NCI-H82 treated with DMSO at 0.1 percent for 48 hours (cell line): ENCODE data around the gene CD82.
"Not testable (repeated sequence)": the region's sequence is repeated elsewhere in the genome, so short reads cannot be mapped to it uniquely, and the experiment has no call there.

Source experiments
- DNase-seq: peaks from one replicate; lab custom pipeline; 2025; ENCODE audit not compliant: unreplicated experiment; lab: John Stamatoyannopoulos, UW

Gene CD82

DNA sequence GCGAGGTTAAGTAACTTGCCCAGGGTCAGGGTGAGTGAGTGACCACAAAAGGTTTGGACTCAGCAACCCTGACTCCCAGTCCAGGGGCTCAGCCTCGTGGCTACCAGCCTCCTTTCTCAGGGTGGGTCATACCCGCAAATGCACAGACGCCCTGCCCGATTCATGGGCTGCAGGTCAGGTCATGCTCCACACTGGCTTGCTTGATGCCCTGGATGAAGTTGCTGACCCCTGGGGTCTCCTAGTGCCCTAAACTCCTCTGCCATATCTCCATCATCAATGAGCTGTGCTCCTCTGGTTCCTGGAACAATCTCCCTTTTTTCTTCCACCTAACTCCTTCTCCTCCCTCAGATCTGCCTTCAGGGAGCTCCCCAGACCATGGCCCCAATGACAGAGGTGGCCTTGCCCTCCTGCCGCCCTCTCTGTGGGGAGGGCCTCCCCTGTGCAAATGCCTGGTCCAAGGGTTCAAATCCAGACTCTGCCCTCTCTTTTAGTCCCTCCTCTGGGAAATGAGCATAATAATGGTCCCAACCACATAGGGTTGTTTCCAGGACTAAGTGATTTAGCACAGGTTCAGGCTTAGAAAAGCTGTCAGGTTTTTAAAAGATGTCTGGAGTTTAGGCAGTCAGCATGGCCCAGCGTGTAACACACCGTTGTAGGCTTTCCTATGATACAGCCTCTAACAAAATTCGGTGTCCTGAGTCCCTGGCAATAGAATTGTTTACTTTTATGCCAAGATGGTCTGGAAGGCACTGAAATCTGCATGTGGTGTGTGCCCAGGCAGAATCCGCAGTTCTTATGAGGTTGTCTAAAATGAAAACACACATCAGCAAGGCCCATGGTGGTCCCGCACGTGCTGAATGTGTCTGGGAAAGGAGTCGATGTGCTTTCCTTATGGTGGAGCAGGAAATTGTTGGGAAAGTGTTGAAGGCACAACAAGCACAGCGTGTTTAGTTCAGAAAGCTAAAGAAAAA, 63.6 kb downstream of the CD82 start:
- DNase-seq, result no peak

DNA sequence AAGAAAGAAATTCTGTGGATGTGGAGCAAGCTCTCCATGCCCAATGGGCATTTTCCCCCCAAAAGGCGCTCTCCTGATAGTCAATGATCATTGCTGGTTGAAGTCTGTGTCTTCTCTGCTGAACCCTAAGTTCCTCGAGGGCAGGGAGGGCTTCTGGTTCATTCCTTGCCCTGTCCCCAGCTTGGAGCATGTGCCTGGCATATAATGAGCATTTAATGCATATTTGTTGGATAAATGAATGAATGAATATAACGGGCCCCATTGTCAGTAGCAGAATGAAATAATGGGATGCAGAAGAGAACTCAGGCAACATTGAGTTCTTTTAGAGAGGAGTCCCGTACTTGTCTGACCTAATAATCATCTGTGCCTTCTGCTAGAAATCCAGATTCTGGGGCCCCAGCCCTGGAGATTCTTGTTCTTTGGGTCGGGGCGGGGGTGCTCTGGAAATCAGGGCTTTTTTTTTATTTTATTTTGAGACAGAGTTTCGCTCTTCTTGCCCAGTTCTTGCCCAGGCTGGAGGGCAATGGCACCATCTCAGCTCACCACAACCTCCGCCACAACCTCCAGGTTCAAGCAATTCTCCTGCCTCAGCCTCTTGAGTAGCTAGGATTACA, 64.4 kb downstream of the CD82 start:
- DNase-seq, result no peak

DNA sequence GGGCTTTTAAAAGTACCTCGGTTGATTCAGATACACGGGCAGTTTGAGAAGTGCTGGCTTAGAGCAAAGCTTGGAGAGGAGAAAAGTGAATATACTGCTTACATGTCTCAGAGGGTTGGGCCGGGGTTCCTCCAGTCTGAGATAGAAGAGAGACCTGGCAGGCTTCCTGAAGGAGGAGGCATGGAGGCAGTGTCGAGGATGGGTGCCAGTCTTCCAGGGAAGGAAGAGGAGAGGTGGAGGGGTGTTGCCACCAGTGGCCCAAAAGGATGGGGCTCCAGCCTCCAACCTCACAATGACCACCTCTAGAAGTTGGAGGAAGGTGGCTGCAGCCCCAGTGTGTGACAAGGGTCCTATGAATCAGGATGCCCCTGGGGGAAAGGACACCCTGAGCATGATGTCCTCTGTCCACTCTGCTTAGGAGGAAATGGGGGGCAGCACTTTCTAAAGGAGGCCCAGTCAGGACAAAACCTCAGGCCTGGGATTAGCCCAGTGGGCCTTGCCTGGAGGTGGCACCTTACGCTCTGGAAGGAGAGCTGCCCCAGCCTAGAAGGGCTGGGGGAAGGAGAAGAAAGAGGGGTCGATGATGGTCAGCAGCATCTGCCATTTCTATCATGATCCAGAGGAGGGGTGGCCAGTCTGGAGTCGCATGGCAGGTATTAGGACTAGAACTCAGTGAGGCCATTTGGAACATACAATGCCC, 65.2 kb downstream of the CD82 start:
- no peak for DNase-seq

GRCh38 chr11:44631831-44632230, 66.4 kb downstream of the CD82 start:
- no peak for DNase-seq

DNA sequence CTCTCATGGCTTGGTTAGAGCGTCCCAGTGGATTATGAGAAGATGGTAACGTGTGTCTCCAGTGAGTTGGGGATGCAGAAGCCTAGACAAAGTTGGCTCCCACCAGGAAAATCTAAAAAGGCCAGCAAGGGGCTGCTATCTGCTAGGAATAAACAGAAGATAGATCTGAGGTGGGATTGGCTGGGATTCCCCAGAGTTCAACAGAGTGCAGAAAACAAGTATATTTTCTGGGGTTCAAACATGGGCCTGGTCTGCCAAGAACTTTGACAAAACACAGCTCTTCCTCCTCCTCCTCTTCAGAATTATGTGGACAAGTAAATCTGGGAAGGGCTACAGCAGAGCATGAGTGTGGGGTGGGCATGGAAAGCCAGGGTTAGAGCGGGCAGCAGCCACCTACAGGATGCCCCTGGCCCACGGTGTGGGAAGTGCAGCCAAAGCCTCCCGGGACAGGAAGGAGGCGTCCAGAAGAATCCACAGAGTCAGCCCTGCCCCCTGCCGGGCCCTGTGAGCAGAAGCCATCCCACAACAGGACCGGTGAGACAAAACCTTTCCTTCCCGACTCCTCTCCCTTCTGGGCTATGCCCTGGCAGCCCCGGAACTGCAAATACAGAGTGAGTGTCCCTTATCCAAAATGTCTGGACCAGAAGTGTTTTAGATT, 67.1 kb downstream of the CD82 start:
- DNase-seq, result no peak

- DNase-seq, result no peak
Measured at GRCh38 chr11:44633641-44634040, 68.2 kb downstream of the CD82 start.

- peak; percentile 60 for DNase-seq
Measured at GRCh38 chr11:44634401-44635281, 69.2 kb downstream of the CD82 start.

DNA sequence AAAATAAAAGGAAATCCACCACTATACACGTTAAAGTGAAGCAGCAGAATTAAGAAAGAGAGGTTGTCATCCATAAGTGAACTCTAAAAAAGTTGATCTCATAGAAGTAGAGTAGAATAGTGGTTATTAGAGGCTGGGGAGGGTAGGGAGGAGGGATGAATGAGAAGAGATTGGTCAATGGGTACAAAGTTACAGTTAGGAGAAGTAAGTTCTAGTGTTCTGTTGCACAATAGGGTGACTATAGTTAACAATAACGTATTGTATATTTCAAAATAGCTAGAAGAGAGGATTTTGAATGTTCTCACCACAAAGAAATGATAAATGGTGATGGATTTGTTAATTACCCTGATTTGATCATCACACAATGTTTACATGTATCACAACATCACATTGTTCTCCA, 72.0 kb downstream of the CD82 start:
- no peak for DNase-seq

- no peak for DNase-seq
Measured at GRCh38 chr11:44638032-44638431, 72.6 kb downstream of the CD82 start.

DNA sequence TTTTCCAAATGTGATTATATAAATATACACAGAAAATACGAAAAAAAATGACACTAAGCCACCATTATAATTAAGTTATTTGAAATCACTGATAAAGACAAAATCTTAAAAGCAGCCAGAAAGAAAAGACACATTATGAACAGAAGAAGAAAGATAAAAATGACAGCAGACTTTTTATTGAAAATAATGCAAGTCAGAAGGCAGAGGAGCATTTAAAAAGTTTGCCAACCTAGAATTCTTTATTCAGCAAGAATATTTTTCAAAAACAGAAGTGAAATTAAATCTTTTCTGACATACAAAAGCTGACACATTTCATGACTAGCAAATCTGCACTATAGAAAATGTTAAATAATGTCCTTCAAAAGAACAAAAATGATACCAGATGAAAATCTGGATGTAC, 77.8 kb downstream of the CD82 start:
- DNase-seq, result no peak

- no peak for DNase-seq
Measured at GRCh38 chr11:44645827-44646226, 80.4 kb downstream of the CD82 start.

- not testable (repeated sequence) for DNase-seq
Measured at GRCh38 chr11:44647255-44647955, 81.9 kb downstream of the CD82 start.

DNA sequence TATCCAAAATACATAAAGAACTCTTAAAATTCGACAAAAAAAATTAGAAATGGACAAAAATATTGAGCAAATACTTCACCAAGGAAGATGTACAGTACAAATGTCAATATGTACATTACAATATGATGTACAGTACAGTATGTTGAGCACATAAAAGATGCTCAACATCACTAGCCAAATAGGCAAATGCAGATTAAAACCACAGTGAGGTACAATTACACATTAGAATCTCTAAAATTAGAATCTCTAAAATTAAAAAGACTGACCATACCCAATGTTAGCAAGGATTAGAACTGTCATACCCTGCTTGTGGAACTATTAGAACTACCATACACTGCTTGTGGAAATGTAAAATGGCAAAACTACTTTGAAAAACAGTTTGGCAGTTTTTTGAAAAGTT, 82.6 kb downstream of the CD82 start:
- DNase-seq, result no peak

DNA sequence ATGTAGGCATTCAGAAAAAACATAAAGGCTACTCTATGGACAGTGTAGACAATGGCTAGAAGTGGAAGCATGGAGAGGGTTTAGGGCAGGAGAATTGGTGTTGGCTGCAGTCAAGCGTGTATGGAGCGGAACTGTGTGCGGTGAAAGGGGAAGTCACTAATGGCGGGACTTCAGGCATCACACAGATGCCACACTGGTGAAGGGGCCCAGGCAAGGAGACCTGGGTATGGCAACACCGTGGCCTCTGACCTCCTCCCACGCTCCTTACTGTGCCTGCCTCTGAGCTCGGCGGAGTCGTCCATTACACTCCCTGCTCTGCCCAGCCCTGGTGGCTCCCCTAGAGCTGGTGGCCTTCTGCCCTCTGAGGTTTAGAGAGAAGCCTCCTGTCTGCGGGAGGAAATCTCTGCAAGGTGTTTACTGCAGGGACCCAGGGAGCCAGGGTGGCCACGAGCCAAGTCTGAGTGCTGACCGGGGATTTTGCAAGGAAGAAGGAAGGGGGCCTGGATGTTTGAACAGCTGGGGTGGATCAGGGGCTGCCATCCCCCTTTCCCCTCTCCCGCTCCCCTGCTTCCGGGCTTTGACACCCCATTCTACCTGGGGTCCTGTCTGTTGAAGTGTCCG, 86.2 kb downstream of the CD82 start:
- no peak for DNase-seq

- no peak for DNase-seq
Measured at GRCh38 chr11:44652901-44653644, 87.6 kb downstream of the CD82 start.

GRCh38 chr11:44654057-44654456, 88.6 kb downstream of the CD82 start:
- no peak for DNase-seq

- DNase-seq, result no peak
Measured at GRCh38 chr11:44654596-44654995, 89.1 kb downstream of the CD82 start.

DNA sequence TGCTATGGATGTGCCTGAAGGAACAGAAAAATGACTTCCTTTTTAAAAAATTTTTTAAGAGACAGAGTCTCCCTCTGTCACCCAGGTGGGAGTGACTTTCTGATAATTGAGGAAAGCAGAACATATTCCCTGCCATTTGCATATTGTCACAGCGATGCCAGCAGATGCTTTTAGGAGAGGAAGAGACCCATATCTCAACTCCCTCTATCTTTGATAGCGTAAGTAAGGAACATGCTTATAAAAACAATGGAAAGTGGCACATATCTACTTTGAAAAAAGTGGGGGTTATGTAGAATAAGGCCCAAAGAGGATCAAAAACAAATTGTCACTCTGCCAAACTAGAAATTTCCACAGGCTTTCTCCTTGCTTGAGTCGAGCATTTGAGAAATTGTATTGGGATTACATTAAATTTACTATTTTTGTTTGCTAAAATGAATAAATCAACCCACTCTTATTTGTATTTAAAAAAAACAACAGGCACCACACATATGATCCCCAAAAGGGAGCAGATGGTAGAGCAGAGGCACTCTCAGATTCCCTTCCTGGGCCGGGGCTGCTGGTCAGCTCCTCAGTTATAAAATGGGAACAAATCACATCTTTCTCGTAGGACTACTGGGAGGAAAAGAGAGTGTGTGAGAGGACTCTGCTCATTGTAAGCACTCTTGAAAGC, 92.5 kb downstream of the CD82 start:
- no peak for DNase-seq
